Retinal pigment epithelial cell (primary cell): ENCODE measurements around the gene HES4.
"Not testable (repeated sequence)": the region's sequence is repeated elsewhere in the genome, so short reads cannot be mapped to it uniquely, and the experiment has no call there.

Experiments used
- DNase-seq: peaks from one replicate; pipeline ENCODE4 v3.0.0-alpha.2; 2010; ENCODE audit warnings: low read depth
- H3K4me3 ChIP-seq: 2 replicates; pipeline ENCODE4 v1.5.1; 2011; ENCODE audit warnings: mild to moderate bottlenecking, low read length, control low read depth, moderate library complexity
- TF ChIP-seq, protein P1 (sequence below): conservative IDR thresholded peaks from 2 replicates; pipeline ENCODE4 v1.5.1; 2011; ENCODE audit warnings: low read depth, low read length, control low read depth, inconsistent platforms

HES4 gene

DNA sequence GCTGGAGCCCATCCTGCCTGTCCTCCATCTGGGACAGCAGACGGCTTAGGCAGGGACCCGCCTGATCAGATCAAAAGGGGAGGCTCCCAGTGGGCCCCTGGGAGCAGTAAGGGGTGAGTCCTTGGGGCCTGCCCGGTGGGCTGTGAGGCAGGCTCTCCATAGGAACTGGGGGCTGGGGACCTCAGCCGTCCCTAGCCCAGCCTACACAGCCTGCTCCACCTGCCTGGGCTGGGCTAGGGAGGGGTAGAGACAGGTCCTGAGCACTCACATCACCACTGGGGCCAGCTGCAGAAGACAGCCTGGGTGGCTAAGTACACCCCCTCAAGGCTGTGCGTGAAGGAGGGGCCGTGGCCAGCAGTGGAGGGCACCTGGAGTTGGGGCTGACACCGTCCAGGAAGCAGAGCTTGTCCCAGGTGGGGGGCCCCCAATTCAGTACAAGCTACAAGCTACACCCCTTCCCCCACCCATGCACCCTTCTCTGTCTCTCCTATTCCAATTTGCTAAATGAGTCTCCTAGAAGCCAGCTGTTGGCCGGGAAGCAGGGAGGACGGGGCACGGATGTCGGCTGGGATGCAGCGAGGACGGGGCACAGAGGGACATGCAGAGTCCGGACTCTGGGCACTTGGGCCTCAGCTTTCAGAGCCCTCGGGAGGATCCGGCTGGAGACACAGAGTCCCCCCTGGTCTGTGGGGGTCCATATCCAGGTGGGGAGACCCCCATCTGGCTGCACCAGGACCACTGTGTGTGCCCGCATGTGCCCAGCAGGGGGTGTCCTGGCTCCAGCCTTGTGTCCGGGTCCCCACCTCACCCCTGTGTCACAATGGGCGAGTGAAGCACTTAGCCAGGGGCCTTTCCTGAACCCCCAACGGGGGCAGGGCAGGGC, 15.1 kb upstream of the HES4 start:
- TF ChIP-seq, protein P1, sequence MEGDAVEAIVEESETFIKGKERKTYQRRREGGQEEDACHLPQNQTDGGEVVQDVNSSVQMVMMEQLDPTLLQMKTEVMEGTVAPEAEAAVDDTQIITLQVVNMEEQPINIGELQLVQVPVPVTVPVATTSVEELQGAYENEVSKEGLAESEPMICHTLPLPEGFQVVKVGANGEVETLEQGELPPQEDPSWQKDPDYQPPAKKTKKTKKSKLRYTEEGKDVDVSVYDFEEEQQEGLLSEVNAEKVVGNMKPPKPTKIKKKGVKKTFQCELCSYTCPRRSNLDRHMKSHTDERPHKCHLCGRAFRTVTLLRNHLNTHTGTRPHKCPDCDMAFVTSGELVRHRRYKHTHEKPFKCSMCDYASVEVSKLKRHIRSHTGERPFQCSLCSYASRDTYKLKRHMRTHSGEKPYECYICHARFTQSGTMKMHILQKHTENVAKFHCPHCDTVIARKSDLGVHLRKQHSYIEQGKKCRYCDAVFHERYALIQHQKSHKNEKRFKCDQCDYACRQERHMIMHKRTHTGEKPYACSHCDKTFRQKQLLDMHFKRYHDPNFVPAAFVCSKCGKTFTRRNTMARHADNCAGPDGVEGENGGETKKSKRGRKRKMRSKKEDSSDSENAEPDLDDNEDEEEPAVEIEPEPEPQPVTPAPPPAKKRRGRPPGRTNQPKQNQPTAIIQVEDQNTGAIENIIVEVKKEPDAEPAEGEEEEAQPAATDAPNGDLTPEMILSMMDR, result peak; percentile 70
- H3K4me3 ChIP-seq, result no peak overlapping the region
- no peak for DNase-seq

DNA sequence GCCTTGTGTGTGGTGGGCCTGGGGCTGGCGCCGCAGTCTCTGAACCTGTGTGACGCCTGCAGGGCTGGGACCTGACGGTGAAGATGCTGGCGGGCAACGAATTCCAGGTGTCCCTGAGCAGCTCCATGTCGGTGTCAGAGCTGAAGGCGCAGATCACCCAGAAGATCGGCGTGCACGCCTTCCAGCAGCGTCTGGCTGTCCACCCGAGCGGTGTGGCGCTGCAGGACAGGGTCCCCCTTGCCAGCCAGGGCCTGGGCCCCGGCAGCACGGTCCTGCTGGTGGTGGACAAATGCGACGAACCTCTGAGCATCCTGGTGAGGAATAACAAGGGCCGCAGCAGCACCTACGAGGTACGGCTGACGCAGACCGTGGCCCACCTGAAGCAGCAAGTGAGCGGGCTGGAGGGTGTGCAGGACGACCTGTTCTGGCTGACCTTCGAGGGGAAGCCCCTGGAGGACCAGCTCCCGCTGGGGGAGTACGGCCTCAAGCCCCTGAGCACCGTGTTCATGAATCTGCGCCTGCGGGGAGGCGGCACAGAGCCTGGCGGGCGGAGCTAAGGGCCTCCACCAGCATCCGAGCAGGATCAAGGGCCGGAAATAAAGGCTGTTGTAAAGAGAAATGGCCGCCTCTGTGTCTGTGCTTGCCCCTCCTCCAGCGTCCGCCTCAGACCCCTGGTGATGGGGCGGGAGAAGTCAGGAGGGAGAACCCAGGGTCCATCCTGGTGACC, 14.2 kb upstream of the HES4 start:
- TF ChIP-seq, protein P1, result no peak
- peak overlapping the region; percentile 62 for H3K4me3 ChIP-seq
- DNase-seq, result no peak

DNA sequence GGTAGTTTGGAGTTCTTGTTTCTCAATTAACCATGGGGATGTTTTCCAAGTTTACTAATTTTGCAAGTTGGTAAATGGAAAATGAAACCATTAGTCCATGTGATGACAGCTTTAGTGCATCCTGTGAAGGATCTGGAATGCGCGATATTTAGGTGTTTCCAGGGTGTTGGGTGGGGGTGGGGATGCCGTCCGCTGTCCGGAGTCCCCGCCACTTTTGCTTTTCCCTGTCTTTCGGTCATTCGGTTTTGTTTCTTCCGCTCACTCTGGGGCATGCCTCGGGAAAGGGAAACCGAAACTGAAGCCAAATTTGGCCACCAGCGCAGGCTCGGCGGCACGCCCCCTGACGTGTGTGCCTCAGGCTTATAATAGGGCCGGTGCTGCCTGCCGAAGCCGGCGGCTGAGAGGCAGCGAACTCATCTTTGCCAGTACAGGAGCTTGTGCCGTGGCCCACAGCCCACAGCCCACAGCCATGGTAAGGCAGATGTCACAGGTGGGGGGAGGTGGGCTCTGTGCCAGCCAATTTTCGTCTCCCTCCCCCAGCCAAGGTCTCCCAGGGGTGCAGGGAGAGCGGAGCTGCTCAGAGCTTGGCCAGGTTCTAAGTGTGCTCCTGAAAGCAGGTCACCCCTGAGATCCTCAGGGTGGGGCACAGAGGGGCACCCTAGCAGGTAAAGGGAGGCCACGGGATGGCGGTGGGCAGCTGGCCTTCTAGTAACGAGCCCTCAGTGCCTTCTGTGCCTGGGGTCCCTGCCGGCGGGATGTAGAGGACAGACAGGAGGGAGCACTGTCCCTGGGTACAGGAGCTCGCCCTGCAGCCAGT, 13.4 kb upstream of the HES4 start, which contains the start of gene ISG15:
TSS of gene ISG15 (plus strand) at position 393 of the 817 bp plus-strand sequence. CDS start at position 470, 77 bp downstream.
- DNase-seq, result no peak
- H3K4me3 ChIP-seq, result peak within 1 kb of the TSS; percentile 62
- TF ChIP-seq, protein P1, result no peak

- DNase-seq, result not testable (repeated sequence)
- peak overlapping the region; percentile 62 for H3K4me3 ChIP-seq
Observed at GRCh38 chr1:1012736-1013104, 12.8 kb upstream of the HES4 start.

- DNase-seq, result no peak
- no peak overlapping the region for H3K4me3 ChIP-seq
- TF ChIP-seq, protein P1, result no peak
Observed at GRCh38 chr1:1011396-1011949, 11.6 kb upstream of the HES4 start.

GRCh38 chr1:1010131-1010530, 10.2 kb upstream of the HES4 start:
- H3K4me3 ChIP-seq, DNase-seq: not testable (repeated sequence)

DNA sequence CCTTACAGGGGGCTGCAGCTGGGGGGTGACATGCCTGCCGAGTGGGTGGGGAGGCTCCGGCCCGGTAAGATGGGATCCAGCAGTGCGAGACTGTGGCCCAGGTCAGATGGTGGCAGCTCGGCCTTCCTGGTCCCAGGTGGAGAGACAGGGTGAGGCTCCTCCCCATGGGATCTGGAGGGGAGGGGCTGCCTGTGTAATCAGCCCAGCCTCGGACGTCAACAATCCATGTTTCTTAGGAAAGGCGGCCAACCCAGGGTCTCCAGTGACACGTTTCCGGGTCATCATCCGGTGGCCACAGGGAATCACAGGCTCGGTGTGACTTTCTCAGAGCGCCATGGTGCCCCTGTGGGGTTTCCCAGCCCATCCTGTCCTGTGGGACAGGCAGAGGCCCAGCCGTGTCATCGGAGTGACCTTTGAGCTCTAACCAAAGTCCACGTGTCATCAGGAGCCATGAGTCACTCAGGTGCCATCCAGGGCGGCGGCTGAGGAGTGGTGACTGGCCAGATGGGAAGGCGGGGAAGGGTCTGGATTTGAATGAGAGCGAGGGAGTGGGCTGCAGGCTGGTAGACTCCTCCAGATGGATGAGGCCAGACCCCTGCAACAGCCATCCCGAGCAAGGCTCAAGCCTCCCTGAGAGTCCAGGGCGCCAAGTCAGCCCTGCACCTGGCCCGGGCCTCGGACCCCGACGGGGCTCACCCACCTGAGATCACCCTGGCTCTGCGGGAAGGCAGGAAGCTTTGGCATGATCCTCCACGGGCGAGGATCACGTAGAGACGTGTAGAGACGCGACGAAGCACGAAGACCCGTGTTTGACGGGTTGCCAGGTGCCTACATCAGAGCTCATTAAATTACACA, 6.6 kb upstream of the HES4 start:
- TF ChIP-seq, protein P1, result no peak
- H3K4me3 ChIP-seq, result no peak overlapping the region
- no peak for DNase-seq
